Measurements from ENCODE around the gene QPCT. TPM values are rescaled to one million over a fixed set of nuclear protein-coding genes. Genes with fewer than 3 reads are reported as not detected.
"Not testable (repeated sequence)": the region's sequence is repeated elsewhere in the genome, so short reads cannot be mapped to it uniquely, and the experiment has no call there.

Gene QPCT
- total RNA-seq, 1 donor from 2014 or later, result not detected

DNA sequence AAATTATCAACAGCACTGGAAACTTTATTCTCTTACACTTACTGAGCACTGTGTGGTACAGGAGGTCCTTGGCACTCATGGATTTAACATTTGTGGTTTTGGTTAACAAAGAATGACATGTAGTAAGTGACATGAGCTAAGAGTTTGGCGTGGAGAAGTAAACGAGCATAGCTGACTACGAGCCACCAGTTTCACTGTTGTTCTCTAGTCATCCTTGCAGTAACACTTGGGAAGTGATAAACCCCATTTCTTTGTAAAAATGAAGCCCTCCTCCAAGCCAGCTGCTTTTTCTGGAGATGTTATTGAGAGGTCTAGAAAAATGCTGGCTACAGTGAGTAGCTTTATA lies 32.7 kb downstream of the QPCT start:
- Mint-ChIP-seq H3K4me1 (ENCODE audit: unreplicated experiment) (peaks cover 20% of the 10 kb centered on the region), H3K4me3 (ENCODE audit: unreplicated experiment) (no peak overlapping the region), H3K27me3 (ENCODE audit: unreplicated experiment) (peaks cover 2% of the 10 kb centered on the region), H3K36me3 (ENCODE audit: unreplicated experiment) (no peaks in the 10 kb centered on the region), H3K27ac (ENCODE audit: unreplicated experiment) (no peak overlapping the region), H3K9me3 (ENCODE audit: unreplicated experiment) (no peaks in the 10 kb centered on the region)
- no peak for DNase-seq (ENCODE audit: extremely low spot score, unreplicated experiment)
- TF ChIP-seq, protein P1, sequence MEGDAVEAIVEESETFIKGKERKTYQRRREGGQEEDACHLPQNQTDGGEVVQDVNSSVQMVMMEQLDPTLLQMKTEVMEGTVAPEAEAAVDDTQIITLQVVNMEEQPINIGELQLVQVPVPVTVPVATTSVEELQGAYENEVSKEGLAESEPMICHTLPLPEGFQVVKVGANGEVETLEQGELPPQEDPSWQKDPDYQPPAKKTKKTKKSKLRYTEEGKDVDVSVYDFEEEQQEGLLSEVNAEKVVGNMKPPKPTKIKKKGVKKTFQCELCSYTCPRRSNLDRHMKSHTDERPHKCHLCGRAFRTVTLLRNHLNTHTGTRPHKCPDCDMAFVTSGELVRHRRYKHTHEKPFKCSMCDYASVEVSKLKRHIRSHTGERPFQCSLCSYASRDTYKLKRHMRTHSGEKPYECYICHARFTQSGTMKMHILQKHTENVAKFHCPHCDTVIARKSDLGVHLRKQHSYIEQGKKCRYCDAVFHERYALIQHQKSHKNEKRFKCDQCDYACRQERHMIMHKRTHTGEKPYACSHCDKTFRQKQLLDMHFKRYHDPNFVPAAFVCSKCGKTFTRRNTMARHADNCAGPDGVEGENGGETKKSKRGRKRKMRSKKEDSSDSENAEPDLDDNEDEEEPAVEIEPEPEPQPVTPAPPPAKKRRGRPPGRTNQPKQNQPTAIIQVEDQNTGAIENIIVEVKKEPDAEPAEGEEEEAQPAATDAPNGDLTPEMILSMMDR (IDR thresholded peaks at IDR 0.05), result no peak

DNA sequence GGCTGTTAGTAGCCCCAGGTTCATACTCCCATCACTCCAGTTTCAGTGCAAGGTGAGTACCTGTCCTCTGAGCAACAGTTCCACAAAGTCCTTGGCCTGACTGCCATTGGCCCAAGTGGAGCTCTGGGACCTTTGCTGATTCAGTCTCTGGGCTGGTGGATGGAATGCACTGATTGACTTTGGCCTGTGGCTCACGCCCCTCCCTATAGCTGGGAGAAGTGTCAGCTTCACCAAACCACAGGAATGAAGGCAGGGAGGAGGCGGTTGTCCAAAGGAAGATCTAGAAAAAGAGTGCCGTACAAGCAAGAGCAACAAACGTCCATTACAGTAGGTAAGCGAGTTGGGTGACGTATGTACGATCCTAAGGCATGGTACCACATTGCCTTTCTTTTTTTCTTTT lies 34.0 kb downstream of the QPCT start:
- no peak overlapping the region for H3K4me3 Mint-ChIP-seq (ENCODE audit: unreplicated experiment)
- H3K9me3 Mint-ChIP-seq (ENCODE audit: unreplicated experiment), result no peaks in the 10 kb centered on the region
- no peak for DNase-seq (ENCODE audit: extremely low spot score, unreplicated experiment)
- H3K36me3 Mint-ChIP-seq (ENCODE audit: unreplicated experiment), result no peaks in the 10 kb centered on the region
- TF ChIP-seq, protein P1 (IDR thresholded peaks at IDR 0.05), result no peak
- H3K4me1 Mint-ChIP-seq (ENCODE audit: unreplicated experiment), result peaks cover 20% of the 10 kb centered on the region
- no peak overlapping the region for H3K27ac Mint-ChIP-seq (ENCODE audit: unreplicated experiment)
- no peaks in the 10 kb centered on the region for H3K27me3 Mint-ChIP-seq (ENCODE audit: unreplicated experiment)

DNA sequence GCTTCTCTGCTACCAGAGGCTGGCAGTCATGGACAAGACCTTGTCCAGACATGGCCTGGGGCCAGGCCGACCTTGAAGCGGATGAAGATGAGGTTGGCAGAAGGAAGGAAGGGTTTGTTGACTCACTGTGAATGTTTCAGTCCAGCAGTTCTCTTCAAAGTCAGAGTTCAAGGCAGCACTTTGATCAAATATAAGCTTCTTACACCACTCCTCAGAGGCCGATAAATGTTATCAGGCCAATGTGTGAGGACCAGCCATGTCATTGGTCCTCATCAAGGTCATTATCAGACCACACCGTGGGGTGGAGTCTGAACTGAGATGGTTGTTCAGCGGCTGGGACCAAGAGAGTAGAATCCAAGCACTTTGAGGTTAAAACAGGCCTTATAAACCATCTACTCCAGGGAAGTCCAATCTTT lies 35.5 kb downstream of the QPCT start:
- H3K36me3 Mint-ChIP-seq (ENCODE audit: unreplicated experiment), result no peaks in the 10 kb centered on the region
- H3K27me3 Mint-ChIP-seq (ENCODE audit: unreplicated experiment), result no peaks in the 10 kb centered on the region
- H3K27ac Mint-ChIP-seq (ENCODE audit: unreplicated experiment), result no peak overlapping the region
- TF ChIP-seq, protein P1 (IDR thresholded peaks at IDR 0.05), result no peak
- no peak overlapping the region for H3K4me3 Mint-ChIP-seq (ENCODE audit: unreplicated experiment)
- H3K4me1 Mint-ChIP-seq (ENCODE audit: unreplicated experiment), result peaks cover 20% of the 10 kb centered on the region
- no peak for DNase-seq (ENCODE audit: extremely low spot score, unreplicated experiment)
- H3K9me3 Mint-ChIP-seq (ENCODE audit: unreplicated experiment), result no peaks in the 10 kb centered on the region

DNA sequence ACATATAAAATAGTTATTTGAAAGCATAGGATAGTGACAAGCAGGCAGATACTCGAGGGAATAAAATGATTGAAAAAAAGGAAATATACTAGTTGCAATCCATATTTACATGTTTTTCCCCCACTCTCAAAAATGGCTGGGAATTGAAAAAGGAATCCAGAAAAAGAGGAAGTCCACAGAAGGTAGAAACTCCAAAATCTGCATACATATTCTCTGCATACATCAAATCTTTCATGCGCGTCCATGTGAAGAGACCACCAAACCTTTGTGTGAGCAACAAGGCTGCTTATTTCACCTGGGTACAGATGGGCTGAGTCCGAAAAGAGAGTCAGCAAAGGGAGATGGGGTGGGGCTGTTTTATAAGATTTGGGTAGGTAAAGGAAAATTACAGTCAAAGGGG lies 36.4 kb downstream of the QPCT start:
- not testable (repeated sequence) for H3K9me3 Mint-ChIP-seq (ENCODE audit: unreplicated experiment); H3K4me3 Mint-ChIP-seq (ENCODE audit: unreplicated experiment); H3K27me3 Mint-ChIP-seq (ENCODE audit: unreplicated experiment); H3K27ac Mint-ChIP-seq (ENCODE audit: unreplicated experiment); H3K36me3 Mint-ChIP-seq (ENCODE audit: unreplicated experiment); DNase-seq (ENCODE audit: extremely low spot score, unreplicated experiment)
- H3K4me1 Mint-ChIP-seq (ENCODE audit: unreplicated experiment), result peaks cover 17% of the 10 kb centered on the region

DNA sequence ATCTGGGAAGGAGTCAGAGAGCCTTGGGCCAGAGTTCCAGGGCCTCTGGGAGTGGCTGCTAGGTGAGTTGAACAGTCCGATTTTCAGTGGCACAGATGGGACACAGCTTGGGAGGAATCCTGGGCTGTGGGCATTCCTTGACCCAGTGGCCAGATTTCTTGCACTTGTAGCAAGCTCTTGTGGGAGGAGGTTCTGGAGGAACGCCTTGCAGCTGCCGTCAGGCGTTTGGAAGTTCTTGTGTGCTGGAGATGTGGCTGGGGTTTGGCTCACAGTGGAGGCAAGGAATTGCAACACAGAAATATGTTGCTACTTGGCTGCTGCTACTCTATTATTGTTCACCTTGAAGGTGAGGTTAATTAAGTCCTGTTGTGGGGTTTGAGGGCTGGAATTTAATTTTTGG lies 39.8 kb downstream of the QPCT start:
- H3K9me3 Mint-ChIP-seq (ENCODE audit: unreplicated experiment); H3K4me3 Mint-ChIP-seq (ENCODE audit: unreplicated experiment); H3K27me3 Mint-ChIP-seq (ENCODE audit: unreplicated experiment); DNase-seq (ENCODE audit: extremely low spot score, unreplicated experiment); H3K27ac Mint-ChIP-seq (ENCODE audit: unreplicated experiment); H3K36me3 Mint-ChIP-seq (ENCODE audit: unreplicated experiment); H3K4me1 Mint-ChIP-seq (ENCODE audit: unreplicated experiment): not testable (repeated sequence)

DNA sequence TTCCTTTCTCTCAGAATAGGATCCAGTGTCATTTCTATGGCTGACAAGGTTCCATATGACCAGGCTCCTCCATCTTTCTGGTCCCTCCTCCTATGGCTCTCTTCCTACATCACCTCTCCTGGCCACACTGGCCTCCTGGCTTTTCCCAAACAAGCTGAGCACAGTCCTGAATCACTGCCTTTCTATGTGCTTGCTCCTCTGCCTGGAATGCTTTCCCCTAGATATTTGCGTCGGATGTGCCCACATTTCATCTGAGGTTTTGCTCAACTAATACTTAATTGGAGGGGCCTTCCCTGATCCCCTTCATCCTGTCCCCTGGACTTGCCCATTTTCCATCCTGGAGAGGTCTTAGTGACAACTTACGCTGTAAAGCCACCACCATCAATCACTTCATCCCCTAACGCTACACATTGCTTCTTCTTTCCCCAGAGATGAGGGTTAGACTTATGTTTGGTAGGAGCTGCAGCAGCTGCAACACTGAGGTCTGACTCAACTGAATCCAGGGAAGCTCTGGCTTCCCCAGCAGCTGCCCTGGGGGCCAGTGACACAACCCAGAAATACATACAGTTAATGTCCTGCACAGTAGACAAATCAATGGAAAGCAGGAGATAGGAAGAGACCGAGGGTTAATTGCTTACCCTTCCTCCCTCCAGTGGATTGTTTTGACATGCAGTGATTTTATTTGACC lies 42.9 kb downstream of the QPCT start:
- Mint-ChIP-seq H3K4me3 (ENCODE audit: unreplicated experiment) (no peak overlapping the region), H3K36me3 (ENCODE audit: unreplicated experiment) (no peaks in the 10 kb centered on the region), H3K27me3 (ENCODE audit: unreplicated experiment) (no peaks in the 10 kb centered on the region), H3K9me3 (ENCODE audit: unreplicated experiment) (no peaks in the 10 kb centered on the region), H3K4me1 (ENCODE audit: unreplicated experiment) (peaks cover 12% of the 10 kb centered on the region), H3K27ac (ENCODE audit: unreplicated experiment) (no peak overlapping the region)
- DNase-seq (ENCODE audit: extremely low spot score, unreplicated experiment), result no peak
- TF ChIP-seq, protein P1 (IDR thresholded peaks at IDR 0.05), result no peak

All from osteocyte (in vitro differentiated cells).